ENCODE data around the gene SCYGR6. TPM values are rescaled to one million over a fixed set of nuclear protein-coding genes. Genes with fewer than 3 reads are reported as not detected.
"Not testable (repeated sequence)": the region's sequence is repeated elsewhere in the genome, so short reads cannot be mapped to it uniquely, and the experiment has no call there.

SCYGR6 gene, protein sequence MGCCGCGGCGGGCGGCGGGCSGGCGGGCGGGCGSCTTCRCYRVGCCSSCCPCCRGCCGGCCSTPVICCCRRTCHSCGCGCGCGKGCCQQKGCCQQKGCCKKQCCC
- not detected for total RNA-seq

DNA sequence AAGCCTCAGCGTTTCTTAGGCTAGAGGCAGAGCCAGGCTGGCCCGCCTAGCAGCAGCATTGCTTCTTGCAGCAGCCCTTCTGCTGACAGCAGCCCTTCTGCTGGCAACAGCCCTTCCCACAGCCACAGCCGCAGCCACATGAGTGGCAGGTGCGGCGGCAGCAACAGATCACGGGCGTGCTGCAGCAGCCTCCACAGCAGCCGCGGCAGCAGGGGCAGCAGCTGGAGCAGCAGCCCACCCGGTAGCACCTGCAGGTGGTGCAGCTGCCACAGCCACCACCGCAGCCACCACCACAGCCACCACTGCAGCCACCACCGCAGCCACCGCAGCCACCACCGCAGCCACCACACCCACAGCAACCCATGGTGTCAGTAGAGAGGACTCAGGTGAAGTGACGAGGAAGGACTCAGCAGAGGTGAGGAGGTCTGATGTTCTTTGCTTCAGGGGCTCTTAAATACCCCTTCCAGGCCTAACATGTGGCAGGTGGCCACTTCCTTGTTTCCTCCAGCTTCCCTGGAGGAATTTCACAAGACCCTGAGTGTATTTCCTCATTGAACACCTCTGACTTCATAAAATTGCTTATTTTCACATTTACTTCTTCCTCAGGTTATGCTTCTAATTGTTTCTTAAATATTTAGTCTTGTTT, at the start of gene SCYGR6:
Gene SCYGR6, minus strand, starts transcription at position 364 of the 646 bp plus-strand sequence. Its CDS starts 0 bp downstream, at position 364.
- no peak for DNase-seq (ENCODE audit: low spot score)

DNA sequence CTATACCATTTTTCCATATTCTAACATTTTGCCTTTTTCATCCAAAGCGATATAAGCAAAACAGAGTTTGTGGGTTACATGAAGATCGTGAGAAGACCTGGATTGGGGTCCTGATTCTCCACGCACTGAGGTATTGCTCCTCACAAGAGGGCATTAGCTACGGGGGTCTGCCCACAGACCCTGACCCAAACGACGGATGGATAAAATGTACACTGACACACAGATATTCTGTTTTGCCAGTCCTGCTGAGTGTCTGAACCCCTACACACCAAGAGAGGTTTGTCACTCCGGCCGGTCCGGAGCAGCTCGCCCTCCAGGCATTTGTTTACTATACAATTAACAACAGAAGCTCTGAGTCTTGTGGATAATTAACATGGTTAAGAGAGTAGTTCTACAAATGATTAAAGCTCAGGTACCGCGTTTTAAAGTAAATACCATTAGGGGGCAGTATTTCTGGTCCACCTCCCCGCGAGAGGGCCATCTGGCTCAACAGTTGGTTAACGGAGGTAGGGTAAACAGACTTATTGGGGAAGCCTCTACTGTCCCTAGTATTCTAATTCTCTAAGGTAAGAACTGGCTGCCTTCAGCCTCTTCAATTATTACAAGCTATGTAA, 49.6 kb upstream of the SCYGR6 start:
- DNase-seq (ENCODE audit: low spot score): no peak

DNA sequence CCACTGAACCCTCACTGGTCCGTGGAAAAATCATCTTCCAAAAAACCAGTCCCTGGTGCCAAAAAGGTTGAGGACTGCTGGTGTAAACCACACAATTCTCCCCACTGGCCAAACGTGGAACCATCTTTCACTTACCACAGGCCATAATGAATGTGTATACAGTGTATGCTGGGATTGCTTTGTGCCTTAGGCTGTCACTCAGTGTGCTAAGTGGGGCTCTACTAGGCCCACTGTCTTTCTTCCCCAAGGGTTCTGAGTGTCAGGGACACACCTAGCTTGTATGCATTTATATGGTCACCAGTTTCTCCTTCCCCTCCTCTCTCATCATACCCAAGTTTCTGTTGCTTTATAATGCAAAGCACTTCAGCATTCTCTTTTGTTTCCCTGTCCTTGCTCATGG, 48.4 kb upstream of the SCYGR6 start:
- no peak for DNase-seq (ENCODE audit: low spot score)

DNA sequence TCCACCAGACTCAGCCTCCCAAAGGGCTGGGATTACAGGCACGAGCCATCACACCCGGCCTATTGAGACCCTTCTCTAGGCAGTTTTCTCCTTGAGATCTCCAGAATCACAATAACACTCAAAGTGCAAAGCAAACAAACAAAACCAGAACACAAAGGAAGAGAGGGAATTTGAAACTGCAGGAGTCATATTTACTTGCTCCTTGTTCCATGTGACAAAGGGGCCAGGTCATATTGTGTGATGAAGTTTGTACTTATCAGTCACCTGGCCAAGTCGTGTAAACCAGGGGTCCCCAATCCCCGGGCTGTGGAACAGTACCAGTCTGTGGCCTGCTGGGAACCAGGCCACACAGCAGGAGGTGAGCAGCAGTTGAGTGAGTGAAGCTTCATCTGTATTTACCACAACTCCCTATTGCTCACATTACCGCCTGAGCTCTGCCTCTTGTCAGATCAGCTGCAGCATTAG, 47.7 kb upstream of the SCYGR6 start:
- DNase-seq (ENCODE audit: low spot score): no peak

DNA sequence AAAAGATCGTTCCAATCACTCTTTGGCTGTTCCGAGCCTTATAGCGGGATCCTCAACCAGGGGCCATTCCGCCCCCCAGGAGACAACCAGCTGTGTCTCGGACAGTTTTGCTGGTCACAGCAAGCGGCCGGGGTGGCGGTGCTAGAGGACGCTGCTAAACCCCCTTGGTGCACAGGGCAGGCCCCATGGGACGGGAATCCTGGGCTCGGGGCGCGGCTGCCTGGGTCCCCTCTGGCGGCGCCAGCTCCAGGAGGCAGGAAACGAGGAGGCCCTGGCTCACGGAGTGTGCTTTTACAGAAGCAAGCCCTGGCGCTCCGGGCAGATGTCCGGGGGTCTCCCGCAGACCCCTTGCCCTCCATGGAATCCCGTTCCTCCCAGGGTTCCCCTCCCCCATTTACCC, 43.3 kb upstream of the SCYGR6 start:
- no peak for DNase-seq (ENCODE audit: low spot score)

DNA sequence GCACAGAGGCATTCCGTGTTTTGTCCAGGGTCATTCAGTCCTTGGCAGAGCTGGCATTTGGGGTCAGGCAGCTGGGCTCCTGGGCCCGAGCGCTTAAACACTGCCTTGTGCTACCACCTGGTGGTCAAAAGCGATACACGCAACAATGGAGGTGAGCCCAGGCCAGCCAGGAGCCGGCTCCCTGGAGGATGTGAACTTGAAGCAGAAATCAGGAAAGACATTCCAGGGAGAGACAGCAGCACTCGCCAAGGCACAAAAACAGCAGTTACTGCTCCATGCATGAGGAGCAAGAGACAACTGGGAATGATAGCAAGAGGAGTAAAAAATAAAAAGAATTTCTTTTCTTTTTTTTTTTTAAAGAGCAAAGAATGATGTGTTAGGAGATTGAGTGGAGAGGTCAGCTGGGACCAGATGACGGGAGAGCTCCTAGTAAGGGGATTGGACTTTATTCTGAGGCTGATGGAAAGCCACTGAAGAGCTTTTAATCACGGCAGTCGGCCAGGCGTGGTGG, 41.9 kb upstream of the SCYGR6 start:
- DNase-seq (ENCODE audit: low spot score): peak; percentile 75

DNA sequence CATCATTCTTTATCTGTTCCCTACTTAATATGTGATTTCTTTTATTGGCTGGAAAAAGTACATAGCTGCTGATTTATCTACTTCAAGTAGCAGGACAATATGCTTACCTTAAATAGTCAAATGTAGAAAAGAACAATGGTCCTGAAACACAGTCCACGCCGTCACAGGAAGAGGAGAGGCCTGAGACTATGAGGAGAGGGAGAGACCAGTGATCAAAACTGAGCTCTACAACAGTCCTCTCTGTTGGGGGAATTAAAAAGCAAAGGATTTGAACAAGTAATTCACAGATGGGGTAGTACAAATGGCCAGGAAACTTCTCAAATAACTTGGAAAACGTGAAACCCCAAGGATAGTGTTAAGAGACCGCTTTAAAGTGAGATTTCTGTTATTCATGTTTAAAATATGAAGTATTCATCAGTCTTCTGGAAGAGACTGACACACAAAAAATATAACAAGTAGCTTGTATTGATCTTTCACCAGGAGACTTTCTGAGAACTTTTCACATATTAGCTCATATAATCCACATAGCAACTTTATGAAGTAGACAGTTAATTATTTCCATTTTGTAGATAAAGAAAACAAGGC, 41.3 kb upstream of the SCYGR6 start:
- DNase-seq (ENCODE audit: low spot score): no peak

DNA sequence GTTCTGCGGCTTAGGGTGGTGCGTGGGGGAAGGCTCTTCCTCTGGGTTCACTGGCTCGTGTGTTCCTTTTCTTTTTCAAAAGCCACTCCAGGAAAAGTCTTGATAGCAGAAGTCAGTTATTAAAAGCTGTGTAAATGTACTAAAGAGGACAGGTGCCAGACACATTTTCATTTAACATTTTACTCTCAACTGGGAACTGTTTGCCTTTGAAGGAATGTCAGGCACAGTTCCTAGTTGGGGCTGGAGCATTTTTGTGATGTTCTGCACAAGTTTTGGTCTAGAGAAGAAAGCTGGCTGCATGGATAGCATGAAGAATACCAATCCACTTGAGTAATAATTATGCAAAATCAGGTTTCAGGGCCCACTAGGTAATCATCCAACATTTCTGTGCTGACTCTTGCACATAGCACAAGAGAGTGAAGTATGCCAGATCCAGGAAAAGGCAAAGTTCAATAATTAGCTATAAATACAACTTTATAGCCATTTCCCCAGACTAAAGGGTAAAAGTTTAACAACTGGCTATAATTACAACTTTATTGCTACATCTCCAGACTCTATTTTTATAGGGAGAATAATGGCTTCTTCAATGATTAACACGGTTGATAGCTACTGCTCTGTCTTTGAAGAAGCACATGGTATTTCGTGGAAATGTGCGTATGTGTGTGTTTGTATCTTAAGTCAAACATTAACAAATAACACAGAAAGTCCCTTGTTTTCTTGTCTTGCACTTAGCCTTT, 37.4 kb upstream of the SCYGR6 start:
- DNase-seq (ENCODE audit: low spot score): no peak

DNA sequence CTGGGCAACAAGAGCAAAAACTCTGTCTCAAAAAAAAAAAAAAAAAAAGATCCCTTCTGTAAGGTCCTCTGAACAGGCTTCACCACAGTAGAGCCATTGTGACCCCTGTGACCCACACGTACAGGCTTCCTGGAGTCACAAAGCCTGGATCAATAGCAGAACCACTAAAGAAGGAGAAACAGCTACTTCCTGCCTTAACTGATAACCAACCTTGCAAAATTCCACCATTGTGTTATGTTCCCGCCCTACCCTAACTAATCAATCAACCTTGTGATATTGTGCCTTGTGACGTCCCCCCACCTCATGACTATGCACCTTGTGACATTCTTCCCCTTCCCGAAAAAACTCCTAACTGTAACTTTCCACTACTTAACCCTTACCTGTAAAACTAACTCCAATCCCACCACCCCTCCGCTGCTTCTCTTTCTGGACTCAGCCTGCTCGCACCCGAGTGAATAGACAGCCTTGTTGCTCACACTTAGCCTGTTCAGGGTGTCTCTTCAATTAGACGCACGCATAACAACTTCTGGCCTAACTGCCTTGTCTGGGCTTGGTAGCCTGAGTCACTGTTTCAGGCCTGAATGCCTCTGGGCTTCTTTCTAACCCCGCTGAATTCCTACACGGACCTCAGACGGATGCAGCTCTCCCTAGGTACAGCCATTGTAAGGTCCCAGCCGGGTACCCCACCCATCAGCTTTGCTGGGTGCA, 35.0 kb upstream of the SCYGR6 start:
- no peak for DNase-seq (ENCODE audit: low spot score)

DNA sequence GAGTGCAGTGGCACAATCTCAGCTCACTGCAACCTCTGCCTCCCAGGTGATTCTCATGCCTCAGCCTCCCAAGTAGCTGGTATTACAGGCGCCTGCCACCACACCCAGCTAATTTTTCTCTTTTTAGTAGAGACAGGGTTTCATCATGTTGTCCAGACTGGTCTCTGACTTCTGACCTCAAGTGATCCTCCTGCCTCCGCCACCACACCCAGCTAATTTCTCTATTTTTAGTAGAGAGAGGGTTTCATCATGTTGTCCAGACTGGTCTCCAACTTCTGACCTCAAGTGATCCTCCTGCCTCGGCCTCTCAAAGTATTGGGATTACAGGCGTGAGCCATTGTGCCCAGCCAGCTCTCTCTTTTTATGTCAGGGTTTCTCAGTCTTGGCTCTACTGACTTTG, 31.7 kb upstream of the SCYGR6 start:
- not testable (repeated sequence) for DNase-seq (ENCODE audit: low spot score)

DNA sequence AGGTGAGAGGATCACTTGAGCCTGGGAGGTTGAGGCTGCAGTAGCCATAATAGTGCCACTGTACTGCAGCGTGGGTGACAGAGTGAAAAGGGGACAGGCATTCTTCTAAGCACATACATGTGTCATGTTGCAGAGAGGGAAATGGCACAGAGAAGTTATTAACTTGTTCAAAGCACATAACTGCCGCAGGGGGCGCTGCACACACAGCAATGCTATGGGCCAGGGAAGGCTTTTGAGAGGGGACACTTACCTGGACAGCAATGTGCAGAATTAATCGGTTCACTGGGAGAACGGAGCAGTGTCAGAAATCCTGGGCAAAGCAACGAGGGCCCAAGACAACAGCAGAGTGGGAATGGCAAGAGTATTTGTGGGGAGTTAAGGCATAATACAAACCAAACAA, 23.5 kb upstream of the SCYGR6 start:
- no peak for DNase-seq (ENCODE audit: low spot score)

DNA sequence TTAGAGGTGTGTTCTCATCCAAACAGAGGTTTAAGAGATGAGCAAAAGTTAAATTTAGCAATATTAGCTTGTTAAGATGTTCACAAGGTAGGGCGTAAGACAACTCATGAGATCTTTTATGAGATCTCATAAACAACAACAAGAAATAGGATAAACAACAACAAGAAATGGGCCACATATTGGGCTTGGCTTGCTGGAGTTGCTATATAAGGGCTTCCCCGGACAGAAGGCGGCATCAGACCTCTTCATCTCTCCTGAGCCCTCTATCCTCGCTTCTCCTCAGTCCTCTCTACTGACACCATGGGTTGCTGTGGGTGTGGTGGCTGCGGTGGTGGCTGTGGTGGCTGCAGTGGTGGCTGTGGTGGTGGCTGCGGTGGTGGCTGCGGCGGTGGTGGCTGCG, 21.0 kb upstream of the SCYGR6 start, which contains the start of gene SCYGR8:
Gene SCYGR8, plus strand, starts transcription at position 301 of the 400 bp plus-strand sequence. Its CDS starts 0 bp downstream, at position 301.
- no peak for DNase-seq (ENCODE audit: low spot score)

DNA sequence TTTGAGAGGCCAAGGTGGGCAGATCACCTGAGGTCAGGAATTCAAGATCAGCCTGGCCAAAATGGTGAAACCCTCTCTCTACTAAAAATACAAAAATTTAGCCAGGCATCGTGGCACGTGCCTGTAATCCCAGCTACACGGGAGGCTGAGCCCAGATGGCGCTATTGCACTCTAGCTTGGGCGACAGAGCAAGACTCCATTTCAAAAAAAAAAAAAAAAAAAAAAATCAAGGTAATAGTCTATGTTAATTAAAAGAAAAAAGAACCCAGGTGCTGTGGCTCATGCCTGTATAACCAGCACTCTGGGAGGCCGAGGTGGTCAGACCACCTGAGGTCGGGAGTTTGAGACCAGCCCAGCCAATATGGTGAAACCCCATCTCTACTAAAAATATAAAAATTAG, 16.1 kb upstream of the SCYGR6 start:
- not testable (repeated sequence) for DNase-seq (ENCODE audit: low spot score)

DNA sequence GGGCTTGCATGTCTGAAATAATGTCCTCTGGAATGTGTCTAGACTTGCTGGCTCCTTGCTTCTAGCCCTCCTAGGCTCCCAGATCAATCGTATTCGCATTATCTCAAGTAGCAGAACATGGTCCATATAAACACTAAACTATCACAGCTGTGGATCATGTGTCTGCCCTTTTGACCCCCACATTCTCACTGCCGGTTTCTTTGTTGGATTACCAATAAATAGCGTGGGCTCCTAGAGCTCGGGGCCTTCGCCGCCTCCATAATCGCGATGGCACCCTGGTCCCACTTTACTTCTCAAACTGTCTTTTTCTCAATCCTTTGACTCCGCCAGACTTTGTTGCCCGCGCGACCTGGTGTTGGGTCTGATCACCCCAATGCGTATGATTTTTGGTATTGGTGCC, 14.8 kb upstream of the SCYGR6 start:
- DNase-seq (ENCODE audit: low spot score): no peak

DNA sequence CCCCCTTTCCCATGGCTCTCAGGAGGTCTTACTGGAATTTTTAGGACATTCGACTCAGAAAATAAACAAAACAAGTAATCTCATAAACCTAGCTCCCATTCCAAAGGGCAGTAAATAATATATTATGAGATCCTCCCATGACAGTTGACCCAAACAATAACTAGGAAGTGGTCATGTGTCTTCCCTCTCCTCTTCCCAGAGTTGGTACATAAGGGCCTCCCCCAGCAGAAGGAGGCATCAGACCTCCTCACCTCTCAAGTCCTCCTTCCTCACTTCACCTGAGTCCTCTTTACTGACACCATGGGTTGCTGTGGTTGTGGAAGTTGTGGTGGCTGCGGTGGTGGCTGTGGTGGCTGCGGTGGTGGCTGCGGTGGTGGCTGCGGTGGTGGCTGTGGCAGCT, 3.5 kb upstream of the SCYGR6 start, which contains the start of gene SCYGR7:
Gene SCYGR7, plus strand, starts transcription at position 301 of the 400 bp plus-strand sequence. Its CDS starts 0 bp downstream, at position 301.
- no peak for DNase-seq (ENCODE audit: low spot score)

DNA sequence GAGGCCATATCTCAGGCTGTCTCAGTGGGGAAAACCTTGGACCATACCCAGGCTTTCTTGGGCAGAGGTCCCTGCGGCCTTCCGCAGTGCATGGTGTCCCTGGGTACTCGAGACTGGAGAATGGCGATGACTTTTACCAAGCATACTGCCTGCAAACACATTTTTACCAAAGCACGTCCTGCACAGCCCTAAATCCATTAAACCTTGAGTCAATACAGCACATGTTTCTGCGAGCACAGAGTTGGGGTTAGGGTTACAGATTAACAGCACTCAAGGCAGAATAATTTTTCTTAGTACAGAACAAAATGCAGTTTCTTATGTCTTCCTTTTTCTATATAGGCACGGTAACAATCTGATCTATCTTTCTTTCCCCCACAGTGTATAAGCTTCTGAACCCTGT, 1.7 kb downstream of the SCYGR6 start:
- DNase-seq (ENCODE audit: low spot score): not testable (repeated sequence)

DNA sequence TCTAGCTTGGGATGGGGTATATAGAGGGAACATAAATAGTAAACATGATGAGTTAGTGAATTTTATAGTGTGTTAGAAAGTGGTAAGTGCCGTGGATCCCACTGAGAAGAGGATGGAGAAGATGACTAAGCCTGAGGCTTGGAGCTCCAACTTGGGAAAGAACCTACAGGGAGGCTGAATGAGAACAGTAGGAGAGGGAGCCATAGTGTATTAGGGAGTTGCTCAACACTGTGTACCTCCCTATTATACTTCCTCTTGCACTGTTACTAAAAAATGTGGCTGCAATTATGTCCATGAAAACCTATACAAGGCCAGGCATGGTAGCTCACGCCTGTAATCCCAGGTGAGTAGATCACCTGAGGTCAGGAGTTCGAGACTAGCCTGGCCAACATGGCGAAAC, 3.9 kb downstream of the SCYGR6 start:
- DNase-seq (ENCODE audit: low spot score): no peak

DNA sequence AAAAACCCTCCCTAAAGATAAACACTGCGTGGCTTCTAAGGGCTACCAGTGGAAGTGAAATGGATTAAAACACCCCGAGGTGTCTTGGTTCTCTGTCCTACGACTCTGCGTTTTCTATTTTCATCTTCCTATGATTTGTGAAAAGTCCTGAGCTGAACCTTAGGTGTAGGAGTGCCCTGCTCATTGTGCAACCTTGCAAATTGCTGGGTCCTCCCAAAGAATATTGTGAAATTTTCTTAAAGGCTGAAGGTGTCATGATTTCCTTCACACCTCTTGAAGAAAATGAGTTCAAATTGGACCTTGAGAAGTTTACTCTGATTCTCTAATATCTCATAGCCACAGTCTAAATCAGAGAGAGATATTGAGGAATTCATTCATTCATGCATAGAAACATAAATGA, 4.9 kb downstream of the SCYGR6 start:
- DNase-seq (ENCODE audit: low spot score): no peak

DNA sequence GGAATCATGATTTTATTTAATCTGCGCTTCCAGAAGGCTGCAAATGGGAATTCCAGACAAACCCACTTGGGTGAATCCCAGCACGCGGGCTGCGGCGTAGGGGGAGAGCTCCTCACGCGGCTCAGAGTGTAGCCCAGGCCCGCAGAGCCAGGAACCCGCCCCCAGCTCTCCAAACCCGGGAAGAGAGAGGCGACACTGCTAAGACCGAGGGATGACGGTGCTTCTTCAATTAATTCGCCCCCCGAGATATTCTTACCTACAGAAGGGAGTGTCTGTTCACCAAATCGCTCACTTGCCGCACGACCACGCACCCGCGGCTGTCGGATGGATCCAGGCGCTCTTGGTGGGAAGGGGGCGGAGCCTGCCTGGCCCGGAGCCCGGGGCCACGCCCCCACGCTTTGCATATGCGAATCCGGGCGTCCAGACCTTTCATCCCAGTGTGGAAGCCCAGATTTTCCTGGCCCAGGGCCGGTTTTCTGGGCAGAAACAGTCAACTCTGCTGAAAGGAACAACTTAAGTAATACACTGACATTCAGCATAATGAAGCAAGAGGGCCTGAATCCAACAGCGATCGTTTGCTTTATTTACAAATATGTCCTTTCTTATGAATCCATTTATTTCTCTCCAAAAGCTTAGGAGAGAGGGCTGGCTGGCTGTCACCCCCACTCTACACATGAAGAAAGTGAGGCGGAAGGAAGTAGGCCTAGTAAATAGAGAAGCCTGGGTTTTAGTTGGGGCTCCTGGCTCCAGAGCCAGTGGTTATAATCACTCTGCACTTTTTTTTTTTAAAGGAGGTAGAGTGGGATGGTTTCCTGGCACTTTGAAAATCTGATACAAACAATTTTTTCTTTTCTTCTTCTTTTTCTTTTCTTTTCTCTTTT, 6.6 kb downstream of the SCYGR6 start, which contains the start of gene SLC19A3:
Gene SLC19A3, minus strand, starts transcription at position 342 of the 881 bp plus-strand sequence. CDS start 15,710 bp downstream, outside the sequence.
- peak; percentile 77 for DNase-seq (ENCODE audit: low spot score)

DNA sequence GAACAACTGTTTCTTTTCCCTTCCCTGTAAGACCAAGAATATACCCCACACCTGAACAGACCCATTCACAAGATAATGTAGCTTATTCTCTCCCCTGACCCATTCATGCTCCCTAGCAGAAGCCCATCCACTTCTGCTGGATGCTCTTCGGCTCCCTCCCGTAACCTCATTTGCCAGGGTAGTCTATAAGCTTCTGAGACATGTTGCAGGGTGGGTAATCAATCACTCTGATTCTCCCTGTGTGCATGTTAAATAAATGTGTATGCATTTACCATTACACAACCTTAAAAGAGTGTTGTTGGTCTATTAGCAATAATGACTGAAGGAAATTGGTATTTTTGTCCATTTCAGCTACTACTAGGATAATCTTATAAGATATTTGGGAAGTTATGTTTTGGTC, 8.1 kb downstream of the SCYGR6 start:
- DNase-seq (ENCODE audit: low spot score): no peak

Data from ureter (tissue), 1 donor.